Psoas muscle (tissue), 8 donors: ENCODE measurements around the gene PRRC2A. TPM values are rescaled to one million over a fixed set of nuclear protein-coding genes. Genes with fewer than 3 reads are reported as not detected.
A peak's percentile ranks its signal among the peaks of the same experiment; 100 is the strongest.

ENCODE experiments used
- ATAC-seq, 4 donors: fragments of 200-7000 bp; cut with Tn5 transposase; one replicate each; pipeline ENCODE4 v1.9.1; 2020; ENCODE audit warnings: moderate library complexity in 3 of 4, mild to moderate bottlenecking in 2 of 4
- DNase-seq, 2 donors: peaks; one replicate each; pipeline ENCODE4 v3.0.0-alpha.2; 2020
- H3K27ac ChIP-seq: fragments of 200-600 bp; one replicate; pipeline ENCODE4 v1.8.0; 2022
- H3K27me3 ChIP-seq, 3 donors: fragments of 200-600 bp in 1 of 3; one replicate each; pipeline versions ENCODE4 v1.6.1 to v1.8.0; 2013 to 2022; ENCODE audit warnings: low read length in 2 of 3, mild to moderate bottlenecking in 2 of 3, moderate library complexity in 1 of 3; ENCODE audit not compliant: insufficient read depth in 3 of 3
- H3K36me3 ChIP-seq, 2 donors: fragments of 200-600 bp in 1 of 2; one replicate each; pipeline versions ENCODE4 v1.6.1 to v1.8.0; 2013 to 2022; ENCODE audit warnings: low read depth in 1 of 2, mild to moderate bottlenecking in 1 of 2, moderate library complexity in 1 of 2; ENCODE audit not compliant: insufficient read depth in 1 of 2
- H3K4me1 ChIP-seq: fragments of 200-600 bp; one replicate; pipeline ENCODE4 v1.8.0; 2022
- H3K4me3 ChIP-seq: fragments of 200-600 bp; one replicate; pipeline ENCODE4 v1.8.0; 2022; ENCODE audit warnings: mild to moderate bottlenecking
- H3K9me3 ChIP-seq: fragments of 200-600 bp; one replicate; pipeline ENCODE4 v1.8.0; 2022
- CTCF ChIP-seq: fragments of 200-600 bp; IDR thresholded peaks from one replicate; pipeline ENCODE4 v1.8.0; 2022; ENCODE audit warnings: antibody characterized with exemption
- WGBS, 3 donors: extraction: QIAGEN DNeasy Blood & Tissue Kit; methylation state at CpG; one replicate each; pipeline versions ENCODE4 v1.1.6 to v1.1.7; 2013; 5-methylcytosine and 5-hydroxymethylcytosine counted together
- intact Hi-C, 2 donors: fragments of 100-400 bp; cut with DNase I; formaldehyde crosslinking; loops; one replicate each; pipeline versions ENCODE4 v1.11.0 to v1.14.2; 2022
- polyA plus RNA-seq, 3 donors: library from polyadenylated mRNA; stranded (reverse); fragments of 200-250 nt; gene quantifications; one replicate each; pipeline ENCODE4 v1.2.3, GENCODE V29; 2013
- total RNA-seq, 4 donors: library from RNA; stranded (reverse); fragmentation: NEBNext Ultra II Directional in 2 of 4; extraction: Animal tissue kit (Norgen Biotek cat#: 25700) in 2 of 4; gene quantifications; one replicate each; pipeline versions ENCODE4 v1.2.1 to v1.2.4, GENCODE V29; 2021 to 2023
- donor health status: healthy with polysubstance abuse.
- donor health status: DM: no; HTN: no; CAD: no; lungs with moderate emphysema.
- donor health status: Bipolar disorder and iron deficiency.
- donor health status: healthy.
- donor health status: DM: yes; HTN: yes; CAD: no.
- donor health status: DM: no; HTN: no; CAD: no.
- donor health status: DM: no; HTN: no; CAD: no.
- donor health status: DM: yes; HTN: yes; CAD: no.

The PRRC2A gene
- total and polyA plus RNA-seq, 7 donors: 60.2 to 119 (median 81.4) TPM

GRCh38 chr6:31585491-31585890 is 35.0 kb upstream of the PRRC2A start:
- H3K4me3 ChIP-seq: no peak overlapping the region
- TF ChIP-seq CTCF: no peak
- intact Hi-C loops: no loop called here
- H3K27me3 ChIP-seq: no peaks in the 10 kb centered on the region
- no peaks in the 10 kb centered on the region for H3K36me3 ChIP-seq
- DNase-seq (no peak), ATAC-seq (no peak)
- H3K4me1 ChIP-seq: no peaks in the 10 kb centered on the region
- no peak overlapping the region for H3K27ac ChIP-seq
- 56 to 77% (median 69%) methylated on average over 2 of the region's 2 CpGs for WGBS, 3 donors
- no peaks in the 10 kb centered on the region for H3K9me3 ChIP-seq

GRCh38 chr6:31586008-31586407 is 34.5 kb upstream of the PRRC2A start, which contains the start of gene LST1:
TSS of gene LST1 (plus strand) at chr6:31586277. CDS start at chr6:31587300, 1,023 bp downstream.
- WGBS, 3 donors: 36 to 63% (median 44%) methylated on average over 1 of the region's 1 CpG
- Histone ChIP-seq H3K27ac (no peak within 1 kb of the TSS), H3K36me3 (no peaks in the 10 kb centered on the region), H3K4me1 (no peaks in the 10 kb centered on the region), H3K4me3 (peak within 1 kb of the TSS; percentile 4), H3K9me3 (no peaks in the 10 kb centered on the region), H3K27me3 (no peaks in the 10 kb centered on the region)
- no peak for DNase-seq
- no peak for ATAC-seq
- no peak for TF ChIP-seq CTCF
- intact Hi-C loops: no loop called here

GRCh38 chr6:31586599-31587281 is 33.8 kb upstream of the PRRC2A start:
- Histone ChIP-seq H3K4me1 (no peaks in the 10 kb centered on the region), H3K9me3 (no peaks in the 10 kb centered on the region), H3K4me3 (no peak overlapping the region), H3K27ac (no peak overlapping the region), H3K36me3 (no peaks in the 10 kb centered on the region), H3K27me3 (no peaks in the 10 kb centered on the region)
- no peak for TF ChIP-seq CTCF
- WGBS, 3 donors: 48 to 64% (median 55%) methylated on average over 9 of the region's 9 CpGs
- ATAC-seq: no peak
- intact Hi-C loops: no loop called here
- DNase-seq: no peak

GRCh38 chr6:31587791-31588777 is 32.4 kb upstream of the PRRC2A start:
- H3K27ac ChIP-seq: no peak overlapping the region
- ATAC-seq (no peak), DNase-seq (no peak)
- TF ChIP-seq CTCF: no peak
- no peaks in the 10 kb centered on the region for H3K9me3 ChIP-seq
- no peaks in the 10 kb centered on the region for H3K27me3 ChIP-seq
- no peak overlapping the region for H3K4me3 ChIP-seq
- intact Hi-C loops: no loop called here
- 65 to 68% (median 66%) methylated on average over 11 to 12 of the region's 12 CpGs for WGBS, 3 donors
- H3K4me1 ChIP-seq: no peaks in the 10 kb centered on the region
- H3K36me3 ChIP-seq: no peaks in the 10 kb centered on the region
